Epidermal melanocyte (primary cell): Measurements from ENCODE around the gene PARN.

Experiments
- DNase-seq: peaks from one replicate; pipeline ENCODE4 v3.0.0; 2011; ENCODE audit warnings: low spot score; ENCODE audit not compliant: insufficient read length

Gene PARN

DNA sequence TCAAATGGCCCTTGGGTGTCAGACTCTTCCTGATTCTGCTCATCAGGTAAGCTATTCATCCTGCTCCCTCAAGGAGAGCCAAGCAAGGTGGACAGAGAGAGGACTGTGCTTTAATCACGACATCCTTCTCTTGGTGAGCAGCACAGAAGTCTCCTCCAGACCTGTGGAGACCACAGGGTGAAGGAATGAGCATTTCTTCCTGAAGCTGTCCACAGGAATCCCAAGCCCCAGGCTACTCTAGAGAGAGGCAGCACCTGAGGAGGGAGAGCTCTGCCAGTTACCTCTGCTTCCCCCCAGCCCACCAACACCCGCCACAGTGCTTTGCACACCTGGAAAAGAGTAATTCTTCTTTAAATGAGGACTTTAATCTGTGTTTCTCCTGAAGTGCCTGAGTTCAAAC lies 100.0 kb downstream of the PARN start:
- DNase-seq = no peak

DNA sequence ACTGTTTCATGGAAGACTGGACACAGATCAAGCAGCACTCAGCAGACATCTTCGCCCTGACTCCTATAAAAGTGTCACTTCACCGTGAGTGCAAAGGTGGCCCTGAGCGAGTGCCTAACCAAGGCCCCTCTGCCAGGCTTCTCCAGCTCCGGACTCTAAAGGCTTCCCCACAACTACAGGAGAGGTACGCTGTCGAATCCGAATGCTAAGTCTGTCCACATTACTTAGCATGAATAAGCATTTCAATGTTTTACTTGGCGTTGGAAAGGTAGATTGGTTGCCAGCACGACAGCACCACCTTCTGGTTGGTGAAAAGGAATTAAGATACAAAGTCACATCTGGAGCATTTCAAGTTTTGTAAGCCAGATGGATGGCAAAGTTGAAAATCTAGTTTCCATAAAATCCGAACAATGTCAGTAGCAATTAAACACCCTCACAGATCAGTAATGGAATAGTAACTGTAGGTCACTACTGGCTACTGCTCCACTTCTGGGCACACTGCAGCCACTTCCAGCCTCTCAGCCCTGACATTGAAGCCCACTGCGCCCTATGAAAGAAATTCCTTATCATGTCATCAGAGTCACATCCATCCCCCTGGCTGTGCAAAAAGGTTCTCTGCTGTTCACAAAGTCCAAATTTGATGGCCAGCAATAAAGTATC lies 100.9 kb downstream of the PARN start:
- peak; percentile 69 for DNase-seq

DNA sequence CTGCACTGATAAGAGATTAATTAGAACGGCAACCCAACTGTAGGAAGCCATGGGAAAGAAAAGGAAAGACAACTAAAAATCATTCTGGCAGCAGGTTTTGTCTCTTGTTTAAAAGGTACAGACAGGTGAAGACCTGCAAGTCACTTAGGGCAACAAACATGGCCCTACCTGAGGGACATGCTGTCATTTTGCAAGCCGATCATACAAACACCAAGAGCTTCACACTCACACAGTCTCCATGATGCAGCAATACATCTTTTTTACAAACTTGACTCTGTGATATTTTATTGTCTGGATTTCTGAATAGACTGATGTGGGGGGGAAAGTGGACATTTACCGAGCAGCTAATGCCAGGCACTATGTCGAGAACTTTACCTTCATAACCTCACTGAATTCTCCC lies 101.8 kb downstream of the PARN start:
- DNase-seq = no peak

DNA sequence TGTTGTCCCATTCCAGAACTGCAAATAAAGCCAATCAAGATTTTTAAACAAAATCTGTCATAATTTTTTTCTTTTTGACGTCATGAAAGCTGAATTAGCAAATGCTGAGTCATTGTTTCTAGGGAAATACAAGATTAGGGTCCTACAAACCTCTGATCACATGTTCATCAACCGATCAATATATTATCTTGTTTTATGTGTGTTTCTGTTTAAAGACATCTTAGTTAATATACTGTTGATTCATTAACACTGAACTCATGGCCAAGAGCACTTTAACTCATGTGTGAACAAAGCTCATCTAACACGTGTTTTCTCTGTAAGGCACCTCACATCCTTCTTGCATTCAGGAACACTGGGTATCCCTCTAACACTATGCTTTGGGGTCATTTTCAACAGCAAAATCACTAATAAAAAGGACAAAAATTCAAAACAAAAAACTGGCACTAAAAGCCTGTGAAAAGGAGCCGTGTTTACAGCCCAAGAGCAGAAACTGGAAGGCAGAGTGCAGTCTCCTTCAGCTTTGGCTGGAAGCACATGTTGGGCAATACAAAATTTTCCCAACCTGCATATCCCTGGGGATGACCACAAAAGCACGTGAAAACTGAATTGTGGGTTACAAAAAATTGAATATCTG lies 102.5 kb downstream of the PARN start:
- DNase-seq = no peak

DNA sequence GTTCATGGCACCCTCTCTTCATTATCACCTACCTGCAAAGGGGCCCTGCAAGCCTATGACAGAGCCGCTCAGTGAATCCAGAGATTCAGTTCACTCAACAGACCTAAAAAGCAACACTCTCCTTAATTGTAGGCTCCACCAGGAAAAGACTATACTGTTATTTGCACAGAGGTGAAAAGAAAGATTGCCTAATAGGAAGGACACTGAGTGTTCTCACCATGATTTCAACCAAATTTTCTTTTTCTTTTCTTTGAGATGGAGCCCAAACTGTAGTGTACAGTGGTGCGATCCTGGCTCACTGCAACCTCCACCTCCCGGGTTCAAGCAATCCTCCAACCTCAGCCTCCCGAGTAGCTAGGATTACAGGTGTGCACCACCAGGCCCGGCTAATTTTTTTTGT lies 104.5 kb downstream of the PARN start:
- no peak for DNase-seq

DNA sequence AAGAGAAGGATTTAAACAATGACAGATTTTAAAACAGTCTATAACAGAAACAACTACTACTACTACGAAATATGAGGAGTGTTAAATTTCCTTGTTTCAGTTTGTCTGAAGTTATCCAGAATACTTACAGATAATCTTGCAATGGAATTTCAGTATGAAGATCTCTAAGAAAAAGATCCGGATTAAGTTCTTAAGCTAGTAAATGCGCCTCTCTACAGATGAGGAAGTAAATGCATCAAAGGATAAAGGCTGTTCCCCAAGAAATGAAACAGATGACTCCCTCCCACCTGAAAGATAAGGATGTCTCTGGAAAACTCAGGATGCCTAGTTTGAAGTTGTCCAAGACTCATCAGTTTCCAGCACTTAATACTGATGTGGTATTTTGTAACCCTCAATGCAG lies 105.1 kb downstream of the PARN start:
- DNase-seq = no peak

DNA sequence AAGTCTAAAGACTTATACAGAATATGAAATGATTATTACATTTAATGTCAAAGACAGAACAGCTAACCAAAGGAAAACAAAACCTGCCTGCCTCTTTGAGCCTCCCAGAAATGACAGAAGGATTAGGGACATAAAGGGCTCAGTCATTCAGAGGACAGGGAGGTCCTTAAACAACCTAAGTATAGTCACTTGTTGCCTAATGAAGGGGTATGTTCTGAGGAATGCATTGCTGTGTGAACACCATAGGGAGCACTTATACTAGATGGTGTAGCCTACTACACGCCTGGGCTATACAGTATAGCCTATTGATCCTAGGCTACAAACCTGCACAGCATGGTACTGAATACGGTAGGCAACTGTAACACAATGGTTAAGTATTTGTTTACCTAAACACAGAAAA lies 106.4 kb downstream of the PARN start:
- DNase-seq = no peak

DNA sequence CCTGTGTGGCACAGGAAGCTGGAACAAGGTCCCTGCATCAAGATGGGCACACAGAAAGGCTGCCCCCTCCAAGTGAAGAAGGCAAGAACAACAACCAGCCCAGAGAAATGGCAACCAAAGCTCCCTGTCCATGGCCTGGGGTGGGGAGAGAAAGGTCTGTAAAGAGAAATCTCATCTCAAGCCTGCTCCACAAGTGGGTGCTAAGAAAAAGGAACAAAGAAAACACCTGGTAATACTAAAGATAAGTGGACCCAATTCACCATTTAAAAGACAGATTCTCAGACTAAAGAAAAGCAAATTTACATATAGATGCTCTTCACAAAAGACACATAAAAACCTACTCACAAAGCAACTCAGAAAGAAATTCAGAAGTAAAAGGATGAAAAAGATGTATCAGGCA lies 107.4 kb downstream of the PARN start:
- DNase-seq = no peak

DNA sequence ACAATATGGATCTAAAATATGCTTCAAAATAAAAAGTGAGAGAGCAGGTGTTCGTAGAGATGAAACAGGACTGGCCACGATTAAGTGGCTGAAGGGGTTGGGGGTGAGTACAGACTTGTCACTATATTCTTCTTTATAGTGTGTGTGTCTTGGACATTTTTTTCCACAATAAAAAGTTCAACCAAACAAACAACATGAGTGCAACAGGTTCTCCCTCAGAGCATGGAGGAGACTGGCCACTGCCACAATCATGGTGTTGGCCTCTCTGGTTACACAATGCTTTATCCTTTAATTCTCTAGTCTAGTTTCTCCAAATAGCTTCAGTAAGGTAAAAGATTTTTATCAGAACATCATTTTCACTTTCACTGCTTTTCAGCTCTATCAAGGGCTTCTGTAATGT lies 109.3 kb downstream of the PARN start:
- DNase-seq = no peak

DNA sequence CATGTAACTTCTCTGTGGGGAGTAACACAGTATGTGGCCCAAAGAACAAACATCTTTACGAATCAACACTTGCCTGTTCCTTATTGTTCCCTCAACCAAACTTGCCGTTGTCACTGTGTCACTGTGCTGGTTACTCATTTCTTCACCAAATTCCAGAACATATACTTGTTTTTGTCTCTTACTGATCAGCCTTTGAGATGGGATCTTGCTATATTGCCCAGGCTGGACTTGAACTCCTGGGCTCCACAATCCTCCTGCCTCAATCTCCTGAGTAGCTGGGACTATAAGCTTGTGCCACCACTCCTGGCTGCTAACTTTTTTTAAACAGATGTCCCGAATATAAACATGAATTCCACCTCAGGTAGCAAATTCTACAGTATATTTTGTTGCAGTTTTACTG lies 115.1 kb downstream of the PARN start:
- no peak for DNase-seq

DNA sequence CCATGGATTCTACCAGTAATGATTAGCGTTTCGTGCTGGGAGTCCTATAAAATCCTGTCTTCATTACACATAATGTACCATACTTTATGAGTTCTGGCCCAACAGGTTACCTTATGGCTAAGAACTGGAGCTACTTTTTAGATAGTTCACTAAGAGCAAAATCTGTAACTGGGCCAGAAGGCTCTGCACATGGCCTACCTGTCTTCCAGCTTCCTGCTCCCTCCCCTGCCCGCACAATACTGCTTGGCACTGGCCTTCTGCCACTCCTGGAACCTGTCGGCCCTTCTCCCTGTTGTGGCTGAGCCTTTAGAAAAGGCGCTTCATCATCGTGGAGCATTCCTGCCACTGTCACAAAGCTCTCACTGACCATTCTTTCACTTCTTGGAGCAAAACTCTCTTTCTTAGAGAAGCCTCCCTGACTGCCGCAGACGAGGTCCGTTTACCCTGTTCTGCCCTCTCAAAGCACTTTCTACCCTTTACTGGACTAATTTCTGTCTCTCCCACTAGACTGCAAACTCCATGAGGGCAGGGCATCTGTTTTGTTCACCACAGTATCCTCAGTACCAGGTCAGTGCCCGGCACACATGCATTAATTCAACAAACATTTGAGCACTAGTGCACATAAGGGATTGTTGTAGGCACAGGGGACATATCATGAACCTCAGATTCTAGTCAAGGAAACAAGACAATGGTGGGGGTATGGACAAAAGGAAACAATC lies 116.5 kb downstream of the PARN start:
- DNase-seq = no peak

DNA sequence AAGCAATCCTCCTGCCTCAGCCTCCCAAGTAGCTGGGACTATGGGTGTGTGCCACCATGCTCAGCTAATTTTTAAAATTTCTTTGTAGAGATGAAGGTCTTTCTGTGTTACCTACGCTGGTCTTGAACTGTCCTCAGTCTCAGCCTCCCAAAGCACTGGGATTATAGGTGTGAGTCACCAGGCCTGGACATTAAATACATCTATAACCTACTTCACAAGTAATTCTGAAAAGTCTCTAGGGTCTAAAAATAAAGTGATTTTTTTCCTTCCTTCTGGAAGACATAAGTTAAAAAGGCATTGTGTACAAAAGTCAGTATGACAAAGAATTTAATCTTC lies 118.3 kb downstream of the PARN start:
- DNase-seq = no peak

DNA sequence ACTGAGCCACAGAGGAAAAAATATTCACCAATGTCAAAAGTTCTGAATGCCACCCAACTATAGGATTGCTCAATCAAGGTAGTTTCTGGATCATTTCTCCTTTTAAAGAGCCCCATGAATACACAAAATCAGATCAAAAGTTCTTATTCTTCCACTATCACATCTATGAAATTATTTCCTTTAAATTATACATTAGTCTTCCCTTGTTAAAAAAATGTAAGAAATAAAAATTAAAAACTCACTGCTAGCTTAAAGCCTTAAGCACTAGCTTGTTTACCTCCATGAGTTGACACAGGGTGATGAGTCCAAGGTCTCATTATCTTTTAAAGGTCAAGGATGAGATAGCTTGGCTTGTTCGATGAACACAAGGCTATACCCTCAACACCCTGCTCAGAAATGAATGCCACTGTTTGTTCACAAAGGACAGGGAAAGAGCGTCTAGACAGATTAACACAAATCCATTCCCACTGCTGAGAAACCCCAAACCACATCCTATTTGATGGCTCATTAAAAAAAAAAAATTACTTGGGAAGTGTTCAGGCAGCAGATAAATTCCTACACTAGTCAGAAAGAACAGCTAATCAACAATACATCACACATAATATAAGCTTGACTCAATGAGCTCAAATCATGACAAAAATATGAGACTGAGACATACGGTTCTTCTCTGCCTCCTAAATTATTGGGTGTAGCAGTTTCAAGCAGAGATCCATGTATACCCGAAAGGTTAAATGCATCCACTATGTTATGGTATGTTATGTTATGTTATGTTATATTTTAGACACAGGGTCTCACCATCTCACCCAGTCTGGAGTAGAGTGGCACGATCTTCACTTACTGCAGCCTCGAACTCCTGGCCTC lies 118.9 kb downstream of the PARN start:
- peak; percentile 23 for DNase-seq

DNA sequence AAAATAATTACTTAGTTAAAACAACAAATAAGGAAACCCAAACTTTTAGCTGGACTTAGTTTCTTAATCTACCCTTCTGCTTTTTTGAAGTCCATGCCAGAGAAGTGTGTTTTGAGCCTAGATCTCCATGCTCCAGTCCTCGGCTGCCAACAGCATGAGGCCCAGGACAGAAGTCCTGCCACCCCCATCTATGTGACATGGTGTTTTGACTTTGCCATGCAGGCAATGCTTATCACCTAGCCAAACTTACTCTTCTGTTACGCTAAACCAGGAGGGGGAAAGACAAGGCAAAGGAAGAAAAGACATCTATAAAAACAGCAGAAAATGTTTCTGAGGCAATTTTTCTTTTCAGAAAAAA lies 119.5 kb downstream of the PARN start:
- no peak for DNase-seq

DNA sequence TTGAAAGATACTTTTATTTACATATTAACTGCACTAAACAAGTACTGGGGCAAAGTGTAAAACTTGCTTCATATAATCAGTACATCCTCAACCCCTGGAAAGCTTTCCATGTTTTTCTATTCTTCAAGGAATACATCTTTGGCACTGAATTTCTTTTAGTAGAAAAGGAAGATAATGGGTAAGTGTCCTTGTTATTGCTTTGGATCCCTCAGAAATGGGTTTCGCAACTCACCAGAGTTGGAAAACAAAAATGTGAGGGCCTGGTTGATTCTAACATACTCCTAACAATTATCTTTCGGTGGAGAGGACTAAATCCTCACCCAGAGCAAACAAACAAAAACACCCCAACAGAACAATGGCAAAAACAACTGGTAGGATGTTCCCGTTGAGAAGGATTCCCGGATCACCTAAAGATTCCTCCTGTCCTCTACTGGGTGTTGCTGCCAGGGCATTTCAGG lies 120.4 kb downstream of the PARN start:
- no peak for DNase-seq

DNA sequence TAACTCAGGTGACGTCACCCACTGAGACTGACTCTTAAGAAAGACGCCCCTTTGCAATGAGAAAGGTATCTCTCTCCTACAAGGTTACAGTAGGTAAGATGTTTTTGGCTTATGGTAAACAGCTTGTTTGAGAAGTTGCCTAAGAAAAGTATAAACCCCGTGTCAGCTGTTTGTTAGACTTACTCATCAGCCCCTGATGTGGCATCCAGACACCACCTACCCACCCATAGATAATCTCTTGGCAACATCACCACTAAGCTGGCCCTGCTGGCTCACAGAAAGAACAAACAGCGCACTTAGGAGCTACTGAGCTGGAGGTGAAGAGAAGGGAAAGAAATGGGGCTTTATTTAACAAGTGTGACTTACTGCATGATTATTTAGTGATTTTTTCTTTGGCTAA lies 121.0 kb downstream of the PARN start:
- no peak for DNase-seq

DNA sequence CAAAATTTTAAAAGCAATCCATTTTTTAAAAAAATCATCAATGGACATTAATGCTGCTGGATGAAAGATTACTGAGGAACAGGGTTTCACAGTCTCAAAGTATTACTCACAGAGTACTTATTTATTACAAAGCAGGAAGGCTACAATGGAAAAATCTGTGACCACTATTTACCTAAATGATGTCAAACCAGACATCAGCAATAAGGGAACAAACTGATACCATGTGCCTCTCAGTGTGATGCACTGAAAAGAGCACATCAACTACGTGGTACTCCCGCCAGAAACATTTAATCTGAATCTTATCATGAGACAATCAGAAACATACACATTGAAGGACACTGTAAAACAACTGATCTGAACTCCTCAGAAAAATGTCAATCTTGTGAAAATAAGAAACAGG lies 124.2 kb downstream of the PARN start:
- no peak for DNase-seq

DNA sequence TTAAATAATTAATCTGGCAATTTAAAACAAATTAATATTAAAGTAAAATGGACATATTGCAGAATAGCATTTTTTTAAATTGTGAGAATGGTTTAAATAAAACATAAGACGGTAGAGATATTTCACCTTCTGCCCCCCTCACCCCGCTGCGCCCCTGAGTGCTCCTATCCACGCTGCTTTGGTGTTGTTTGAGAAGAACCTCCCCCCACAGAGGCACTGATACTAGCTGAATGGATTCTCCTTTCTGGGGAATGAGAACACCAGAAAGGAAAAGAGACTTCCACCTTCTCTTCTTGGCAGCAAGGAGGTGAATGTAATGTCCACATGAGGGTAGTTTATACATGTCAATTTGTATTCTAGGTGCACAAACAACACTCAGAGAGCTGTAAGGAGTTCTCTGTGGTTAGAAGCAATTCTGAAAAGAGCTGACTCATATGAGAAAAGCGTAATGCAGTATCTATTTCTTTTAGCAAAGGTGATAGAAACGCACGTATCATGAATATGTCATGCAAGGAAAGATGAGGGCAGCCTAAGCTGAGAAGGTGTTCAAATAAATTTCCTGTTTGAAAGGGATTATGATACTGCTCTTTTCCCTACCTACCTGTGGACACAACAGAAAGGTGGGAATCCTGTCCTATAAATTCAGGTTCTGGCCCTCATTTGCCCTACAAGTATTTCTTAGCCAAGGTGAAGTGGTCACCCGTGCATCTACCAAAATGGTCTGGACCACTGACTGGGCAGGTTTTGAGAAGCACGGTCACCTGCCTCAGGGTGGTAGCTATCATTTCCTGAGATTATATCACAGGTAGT lies 126.9 kb downstream of the PARN start:
- no peak for DNase-seq

DNA sequence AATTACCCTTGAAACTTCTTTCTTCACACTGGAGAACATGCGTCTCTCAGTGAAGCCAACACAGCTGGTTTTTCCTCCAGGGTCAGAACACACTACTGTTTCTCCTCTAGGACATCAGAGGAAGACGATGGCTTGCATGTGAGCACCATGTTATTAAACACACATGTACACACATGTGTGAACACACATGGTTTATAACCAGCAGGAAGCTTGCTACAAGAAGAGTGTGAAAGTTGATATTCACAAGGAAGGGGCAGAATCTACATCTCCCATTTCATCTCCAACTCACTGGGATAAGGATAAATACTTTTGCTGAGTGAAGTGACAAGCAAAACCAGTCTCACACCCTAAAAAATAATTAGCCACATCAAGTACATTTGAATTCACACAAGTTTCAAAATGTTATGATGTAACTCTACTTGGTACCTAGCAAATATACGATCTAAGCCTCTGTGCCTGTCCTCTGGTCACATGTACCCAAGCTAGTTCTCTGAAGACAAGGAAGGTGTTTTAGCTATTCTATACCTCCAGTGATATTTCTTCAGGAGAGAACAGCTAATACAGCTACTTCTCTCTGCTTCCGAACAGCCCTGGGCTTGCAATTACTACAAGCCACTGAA lies 127.7 kb downstream of the PARN start:
- DNase-seq = no peak

DNA sequence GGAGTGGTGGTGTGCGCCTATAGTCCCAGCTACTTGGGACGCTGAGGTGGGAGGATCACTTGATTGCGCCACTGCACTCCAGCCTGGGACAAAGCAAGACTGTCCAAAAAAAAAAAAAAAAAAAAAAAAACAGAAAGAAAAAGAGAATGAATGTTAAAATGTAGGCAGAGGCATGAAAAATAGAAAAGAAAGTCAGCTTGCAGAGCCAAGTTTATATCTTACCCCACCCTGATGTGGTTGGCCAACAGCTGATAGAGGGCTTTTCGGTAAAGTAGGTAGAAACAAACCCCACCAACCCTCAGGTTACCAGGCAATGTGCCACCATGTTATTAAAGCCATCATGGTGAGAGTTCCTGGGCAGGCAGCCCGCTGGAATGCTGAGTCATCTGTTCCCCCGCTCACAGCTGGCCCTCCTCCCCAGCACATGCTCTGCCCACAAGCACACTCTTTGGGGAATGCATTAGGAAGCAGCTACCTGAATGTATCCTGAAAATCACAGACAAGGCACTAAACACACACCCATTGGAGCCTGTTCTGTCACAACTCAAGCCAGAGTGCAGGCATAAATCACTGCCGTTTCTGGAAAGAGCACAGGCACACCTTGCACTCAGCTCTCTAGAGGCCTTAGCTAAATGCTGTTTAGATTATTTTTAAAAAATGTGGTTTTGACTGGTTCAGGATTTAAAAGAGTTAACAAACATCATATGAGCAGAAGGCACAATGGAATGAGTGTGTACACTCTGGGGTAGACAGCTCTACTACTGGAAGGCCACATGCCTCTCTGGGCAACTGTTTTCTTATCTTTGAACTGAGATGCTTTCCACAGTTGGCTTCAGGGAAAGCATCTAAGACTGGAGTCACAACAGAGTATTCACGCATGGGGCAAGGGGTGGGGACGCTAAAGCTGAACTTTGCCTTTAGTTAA lies 128.5 kb downstream of the PARN start:
- DNase-seq = peak; percentile 64
